Esophagus squamous epithelium (tissue), 5 donors: ENCODE results near the gene FMN2. TPM values are rescaled to one million over a fixed set of nuclear protein-coding genes. Genes with fewer than 3 reads are reported as not detected.

Experiments
- DNase-seq: peaks from one replicate; lab custom pipeline; 2025; lab: John Stamatoyannopoulos, UW
- H3K27ac ChIP-seq, 4 donors: fragments of 200-600 bp; sonication (generic); one replicate each; pipeline ENCODE4 v1.5.1; 2016 to 2019; ENCODE audit warnings: mild to moderate bottlenecking in 1 of 4
- H3K27me3 ChIP-seq, 4 donors: fragments of 200-600 bp; sonication (generic); 1 replicate in 3 of 4; 2 replicates in 1 of 4; pipeline versions ENCODE4 v1.5.1 to v1.6.0; 2017 to 2021; ENCODE audit warnings: antibody characterized with exemption in 1 of 4
- H3K36me3 ChIP-seq, 3 donors: fragments of 200-600 bp; sonication (generic); one replicate each; pipeline ENCODE4 v1.5.1; 2016 to 2019
- H3K4me1 ChIP-seq, 3 donors: fragments of 200-600 bp; sonication (generic); one replicate each; pipeline ENCODE4 v1.5.1; 2017 to 2019
- H3K4me3 ChIP-seq, 4 donors: fragments of 200-600 bp; sonication (generic); 1 replicate in 3 of 4; 2 replicates in 1 of 4; pipeline ENCODE4 v1.5.1; 2016 to 2019; ENCODE audit warnings: mild to moderate bottlenecking in 2 of 4, moderate library complexity in 1 of 4
- H3K9me3 ChIP-seq, 3 donors: fragments of 200-600 bp; sonication (generic); one replicate each; pipeline ENCODE4 v1.5.1; 2016 to 2019
- CTCF ChIP-seq, 6 experiments: fragments of 450-650 bp in 4 of 6; fragments of 200-600 bp in 2 of 6; sonication (generic) in 2 of 6; IDR thresholded peaks; one replicate each; pipeline ENCODE4 v1.5.1; 2016 to 2019; ENCODE audit warnings: antibody characterized with exemption in 6 of 6, mild to moderate bottlenecking in 4 of 6, moderate library complexity in 4 of 6
- POLR2A ChIP-seq, 4 donors: fragments of 450-650 bp; IDR thresholded peaks; one replicate each; pipeline ENCODE4 v1.6.1; 2017; ENCODE audit warnings: antibody characterized with exemption in 4 of 4, mild to moderate bottlenecking in 4 of 4, moderate library complexity in 3 of 4
- WGBS, 2 donors: methylation state at CpG; one replicate each; pipeline ENCODE4 v1.1.5; 2018; 5-methylcytosine and 5-hydroxymethylcytosine counted together
- intact Hi-C: fragments of 100-400 bp; cut with DNase I; formaldehyde crosslinking; loops from one replicate; pipeline ENCODE4 v1.15.0; 2022
- total RNA-seq, 4 donors: library from RNA; depleted of rRNA; stranded (reverse); fragments of >200 nt; gene quantifications; one replicate each; pipeline ENCODE4 v1.1.0, GENCODE V29; 2016
- donor health status: DM: yes; HTN: yes; CAD: no.

Gene FMN2
- total RNA-seq, 4 donors from 2014 or later: 0.19 to 0.35 TPM; not detected in 2

DNA sequence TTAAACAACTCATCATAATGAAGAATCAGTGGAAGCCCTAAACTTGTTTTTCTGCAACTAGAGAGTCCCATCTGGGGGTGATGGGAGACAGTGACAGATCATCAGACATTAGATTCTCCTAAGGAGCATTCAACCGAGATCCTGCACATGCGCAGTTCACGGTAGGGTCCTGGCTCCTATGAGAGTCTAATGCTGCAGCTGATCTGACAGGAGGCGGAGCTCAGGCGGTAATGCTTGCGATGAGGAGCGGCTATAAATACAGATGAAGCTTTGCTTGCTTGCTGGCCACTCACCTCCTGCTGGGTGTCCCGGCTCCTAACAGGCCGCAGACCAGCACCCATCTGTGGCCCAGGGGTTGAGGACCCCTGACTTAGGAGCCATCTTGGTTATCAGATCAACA lies 247.2 kb downstream of the FMN2 start:
- TF ChIP-seq POLR2A (IDR thresholded peaks at IDR 0.05) (no peak), CTCF (IDR thresholded peaks at IDR 0.05) (no peak)
- H3K36me3 ChIP-seq: no peaks in the 10 kb centered on the region
- H3K27ac ChIP-seq: no peak overlapping the region
- DNase-seq: no peak
- H3K27me3 ChIP-seq: no peaks in the 10 kb centered on the region
- H3K4me3 ChIP-seq: no peak overlapping the region
- intact Hi-C loops: no loop called here
- H3K9me3 ChIP-seq: no peaks in the 10 kb centered on the region
- no peaks in the 10 kb centered on the region for H3K4me1 ChIP-seq
- WGBS, 2 donors: 85 to 91% methylated on average over 4 to 9 of the region's 9 CpGs

DNA sequence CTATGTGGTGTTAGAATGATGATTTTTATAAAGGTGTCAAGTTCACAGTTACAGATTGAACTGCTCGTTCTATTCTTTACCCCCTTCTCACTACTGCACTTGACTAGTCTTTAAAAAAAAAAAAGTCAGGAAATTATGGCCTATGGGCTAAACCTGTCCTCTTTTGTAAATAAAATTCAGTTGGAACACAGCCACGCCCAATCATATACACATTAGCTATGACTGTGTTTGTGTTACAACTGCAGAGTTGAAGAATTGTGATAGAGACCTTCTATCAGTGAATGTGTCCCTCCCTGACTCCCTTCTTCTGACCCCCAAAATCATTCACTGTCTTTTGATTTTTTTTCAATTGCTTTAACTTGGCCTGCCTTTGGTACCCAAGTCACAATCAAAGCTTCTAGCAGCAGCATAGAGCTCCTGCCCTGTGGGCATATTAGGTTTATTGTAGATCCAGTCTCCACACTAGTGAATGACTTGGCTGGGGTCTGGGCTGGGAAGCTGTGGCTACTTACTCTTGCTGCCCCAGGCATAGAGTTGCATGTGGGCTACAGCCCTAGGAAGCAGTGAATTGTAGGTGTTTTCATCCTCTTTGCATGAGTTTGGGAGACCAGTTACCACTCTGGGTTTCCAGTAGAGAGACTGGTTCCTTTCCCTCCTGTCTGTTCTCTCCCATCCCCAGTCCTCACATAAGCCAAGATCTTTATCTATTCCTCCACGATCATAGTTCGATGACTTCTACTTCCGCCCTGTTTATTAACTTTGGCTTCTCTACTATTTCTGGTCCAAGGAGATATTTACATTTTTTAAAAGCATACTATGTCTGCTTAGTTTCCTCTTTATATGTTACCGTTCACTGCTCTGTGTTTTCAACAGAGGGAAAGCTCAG lies 249.9 kb downstream of the FMN2 start:
- Histone ChIP-seq H3K4me3 (no peak overlapping the region), H3K4me1 (no peaks in the 10 kb centered on the region), H3K36me3 (no peaks in the 10 kb centered on the region), H3K9me3 (no peaks in the 10 kb centered on the region), H3K27ac (no peak overlapping the region), H3K27me3 (no peaks in the 10 kb centered on the region)
- intact Hi-C loops: loop anchor here (1.0 kb wide), 1 partner anchor 11 kb away; no protein-coding TSS in a partner anchor
- 59 to 68% methylated on average over 6 of the region's 6 CpGs for WGBS, 2 donors
- DNase-seq: no peak
- TF ChIP-seq CTCF (IDR thresholded peaks at IDR 0.05) (no peak), POLR2A (IDR thresholded peaks at IDR 0.05) (no peak)

DNA sequence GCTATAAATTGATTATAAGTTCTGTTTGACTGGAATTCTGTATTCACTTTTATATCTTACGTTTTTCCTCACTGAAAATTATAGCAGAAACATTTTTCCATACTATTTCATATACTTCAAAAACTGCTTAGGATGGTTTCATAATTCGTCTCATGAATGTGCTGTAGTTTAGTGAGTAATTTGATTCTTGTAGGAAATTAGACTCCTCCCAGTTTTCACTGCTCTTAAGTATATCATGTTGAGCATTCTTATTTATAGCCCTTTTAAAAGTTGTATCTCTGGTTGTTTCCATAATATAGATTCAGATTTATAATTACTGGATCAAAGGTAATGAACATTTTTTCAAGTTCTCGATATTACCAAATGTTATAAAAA lies 250.6 kb downstream of the FMN2 start:
- TF ChIP-seq POLR2A (IDR thresholded peaks at IDR 0.05) (no peak), CTCF (IDR thresholded peaks at IDR 0.05) (no peak)
- Histone ChIP-seq H3K9me3 (no peaks in the 10 kb centered on the region), H3K4me1 (no peaks in the 10 kb centered on the region), H3K36me3 (no peaks in the 10 kb centered on the region), H3K27me3 (no peaks in the 10 kb centered on the region), H3K4me3 (no peak overlapping the region), H3K27ac (no peak overlapping the region)
- no peak for DNase-seq
- WGBS, 2 donors: 64 to 70% methylated on average over 3 of the region's 3 CpGs
- intact Hi-C loops: loop anchor here (1.0 kb wide), 1 partner anchor 10 kb away; no protein-coding TSS in a partner anchor

- no peaks in the 10 kb centered on the region for H3K4me1 ChIP-seq
- intact Hi-C loops: no loop called here
- no peak overlapping the region for H3K27ac ChIP-seq
- no peaks in the 10 kb centered on the region for H3K36me3 ChIP-seq
- H3K27me3 ChIP-seq: no peaks in the 10 kb centered on the region
- H3K9me3 ChIP-seq: no peaks in the 10 kb centered on the region
- H3K4me3 ChIP-seq: no peak overlapping the region
- WGBS, 2 donors: 53 to 59% methylated on average over 2 of the region's 2 CpGs
- TF ChIP-seq CTCF (IDR thresholded peaks at IDR 0.05) (no peak), POLR2A (IDR thresholded peaks at IDR 0.05) (no peak)
- no peak for DNase-seq
These were observed 251.4 kb downstream of the FMN2 start for GRCh38 chr1:240343045-240343444.

DNA sequence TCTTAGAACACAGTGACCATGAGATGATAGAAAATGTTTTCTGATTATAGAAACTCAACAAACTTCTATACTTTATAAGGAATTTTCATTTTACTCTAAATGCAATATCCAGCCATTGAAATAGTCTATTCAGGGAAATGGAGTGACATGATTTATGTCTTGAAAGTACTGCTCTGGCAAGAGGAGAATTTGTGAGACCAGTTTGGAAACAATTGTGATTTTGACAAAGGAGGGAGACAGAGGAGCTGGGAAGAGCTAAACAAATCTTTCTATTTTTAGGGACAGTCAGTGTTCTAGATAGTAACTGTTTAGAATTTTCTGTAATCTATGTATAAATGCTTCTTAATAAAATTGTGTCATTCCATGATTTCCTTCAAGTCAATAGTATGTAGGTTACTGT lies 252.3 kb downstream of the FMN2 start:
- intact Hi-C loops: no loop called here
- no peaks in the 10 kb centered on the region for H3K27me3 ChIP-seq
- no peak overlapping the region for H3K4me3 ChIP-seq
- no peak for DNase-seq
- H3K9me3 ChIP-seq: no peaks in the 10 kb centered on the region
- H3K36me3 ChIP-seq: no peaks in the 10 kb centered on the region
- no peak for TF ChIP-seq POLR2A (IDR thresholded peaks at IDR 0.05)
- TF ChIP-seq CTCF (IDR thresholded peaks at IDR 0.05): no peak
- no peaks in the 10 kb centered on the region for H3K4me1 ChIP-seq
- no peak overlapping the region for H3K27ac ChIP-seq
